ENCODE data around the gene FMN2.

FMN2 gene

DNA sequence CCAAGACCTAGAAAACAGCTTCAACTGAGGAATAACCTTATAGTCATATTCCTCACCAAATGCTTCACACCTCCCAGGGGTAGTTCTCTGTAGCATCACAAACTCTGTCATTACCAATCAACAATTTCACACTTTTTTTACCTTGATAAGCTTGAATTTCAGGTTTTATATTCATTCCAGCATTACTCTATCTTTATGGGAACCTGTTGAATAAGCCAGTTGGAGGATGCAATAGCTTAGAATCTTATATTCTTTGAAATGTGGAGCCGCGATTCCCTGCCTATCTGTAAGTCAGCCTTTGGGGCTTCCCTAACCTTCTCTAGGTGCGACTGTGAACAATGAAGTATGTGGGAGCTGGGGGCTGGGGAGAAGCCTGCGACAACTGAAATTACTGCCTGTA, 374.8 kb downstream of the FMN2 start:
- no peak for ATAC-seq
- TF ChIP-seq ZC3H10 (CRISPR knock-in tag; IDR thresholded peaks at IDR 0.05) (no peak), PPARA (CRISPR knock-in tag; IDR thresholded peaks at IDR 0.05; ENCODE audit: borderline replicate concordance) (no peak)

- TF ChIP-seq ZNF8 (CRISPR knock-in tag; IDR thresholded peaks at IDR 0.05) (no peak), OSR1 (CRISPR knock-in tag; IDR thresholded peaks at IDR 0.05) (no peak), ARNTL (CRISPR knock-in tag; IDR thresholded peaks at IDR 0.05; ENCODE audit: borderline replicate concordance, low read depth) (no peak), POU6F1 (CRISPR knock-in tag; IDR thresholded peaks at IDR 0.05; ENCODE audit: borderline replicate concordance, low read depth) (no peak), TCF4 (CRISPR knock-in tag; IDR thresholded peaks at IDR 0.05; ENCODE audit: borderline replicate concordance) (no peak), RARB (CRISPR knock-in tag; IDR thresholded peaks at IDR 0.05) (no peak), ESRRG (CRISPR knock-in tag; IDR thresholded peaks at IDR 0.05) (no peak), PPARA (CRISPR knock-in tag; IDR thresholded peaks at IDR 0.05; ENCODE audit: borderline replicate concordance) (no peak), GLIS3 (CRISPR knock-in tag; IDR thresholded peaks at IDR 0.05) (no peak), TOX (CRISPR knock-in tag; IDR thresholded peaks at IDR 0.05; ENCODE audit: borderline replicate concordance) (no peak), ISL1 (CRISPR knock-in tag; IDR thresholded peaks at IDR 0.05) (no peak), CSRNP3 (CRISPR knock-in tag; IDR thresholded peaks at IDR 0.05) (no peak), ZC3H10 (CRISPR knock-in tag; IDR thresholded peaks at IDR 0.05) (no peak)
- TF ChIP-seq, protein P1, sequence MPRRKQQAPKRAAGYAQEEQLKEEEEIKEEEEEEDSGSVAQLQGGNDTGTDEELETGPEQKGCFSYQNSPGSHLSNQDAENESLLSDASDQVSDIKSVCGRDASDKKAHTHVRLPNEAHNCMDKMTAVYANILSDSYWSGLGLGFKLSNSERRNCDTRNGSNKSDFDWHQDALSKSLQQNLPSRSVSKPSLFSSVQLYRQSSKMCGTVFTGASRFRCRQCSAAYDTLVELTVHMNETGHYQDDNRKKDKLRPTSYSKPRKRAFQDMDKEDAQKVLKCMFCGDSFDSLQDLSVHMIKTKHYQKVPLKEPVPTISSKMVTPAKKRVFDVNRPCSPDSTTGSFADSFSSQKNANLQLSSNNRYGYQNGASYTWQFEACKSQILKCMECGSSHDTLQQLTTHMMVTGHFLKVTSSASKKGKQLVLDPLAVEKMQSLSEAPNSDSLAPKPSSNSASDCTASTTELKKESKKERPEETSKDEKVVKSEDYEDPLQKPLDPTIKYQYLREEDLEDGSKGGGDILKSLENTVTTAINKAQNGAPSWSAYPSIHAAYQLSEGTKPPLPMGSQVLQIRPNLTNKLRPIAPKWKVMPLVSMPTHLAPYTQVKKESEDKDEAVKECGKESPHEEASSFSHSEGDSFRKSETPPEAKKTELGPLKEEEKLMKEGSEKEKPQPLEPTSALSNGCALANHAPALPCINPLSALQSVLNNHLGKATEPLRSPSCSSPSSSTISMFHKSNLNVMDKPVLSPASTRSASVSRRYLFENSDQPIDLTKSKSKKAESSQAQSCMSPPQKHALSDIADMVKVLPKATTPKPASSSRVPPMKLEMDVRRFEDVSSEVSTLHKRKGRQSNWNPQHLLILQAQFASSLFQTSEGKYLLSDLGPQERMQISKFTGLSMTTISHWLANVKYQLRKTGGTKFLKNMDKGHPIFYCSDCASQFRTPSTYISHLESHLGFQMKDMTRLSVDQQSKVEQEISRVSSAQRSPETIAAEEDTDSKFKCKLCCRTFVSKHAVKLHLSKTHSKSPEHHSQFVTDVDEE (CRISPR knock-in tag; IDR thresholded peaks at IDR 0.05), result no peak
- TF ChIP-seq, protein P2, sequence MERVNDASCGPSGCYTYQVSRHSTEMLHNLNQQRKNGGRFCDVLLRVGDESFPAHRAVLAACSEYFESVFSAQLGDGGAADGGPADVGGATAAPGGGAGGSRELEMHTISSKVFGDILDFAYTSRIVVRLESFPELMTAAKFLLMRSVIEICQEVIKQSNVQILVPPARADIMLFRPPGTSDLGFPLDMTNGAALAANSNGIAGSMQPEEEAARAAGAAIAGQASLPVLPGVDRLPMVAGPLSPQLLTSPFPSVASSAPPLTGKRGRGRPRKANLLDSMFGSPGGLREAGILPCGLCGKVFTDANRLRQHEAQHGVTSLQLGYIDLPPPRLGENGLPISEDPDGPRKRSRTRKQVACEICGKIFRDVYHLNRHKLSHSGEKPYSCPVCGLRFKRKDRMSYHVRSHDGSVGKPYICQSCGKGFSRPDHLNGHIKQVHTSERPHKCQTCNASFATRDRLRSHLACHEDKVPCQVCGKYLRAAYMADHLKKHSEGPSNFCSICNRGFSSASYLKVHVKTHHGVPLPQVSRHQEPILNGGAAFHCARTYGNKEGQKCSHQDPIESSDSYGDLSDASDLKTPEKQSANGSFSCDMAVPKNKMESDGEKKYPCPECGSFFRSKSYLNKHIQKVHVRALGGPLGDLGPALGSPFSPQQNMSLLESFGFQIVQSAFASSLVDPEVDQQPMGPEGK (CRISPR knock-in tag; IDR thresholded peaks at IDR 0.05; ENCODE audit: borderline replicate concordance), result no peak
- no peak for ATAC-seq
These were observed 376.2 kb downstream of the FMN2 start for GRCh38 chr1:240467895-240468294.

GRCh38 chr1:240468656-240469055, 377.0 kb downstream of the FMN2 start:
- no peak for ATAC-seq
- TF ChIP-seq SNAI2 (CRISPR knock-in tag; IDR thresholded peaks at IDR 0.05), result no peak
- TF ChIP-seq, protein P1 (CRISPR knock-in tag; IDR thresholded peaks at IDR 0.05), result no peak
- TF ChIP-seq CSDC2 (CRISPR knock-in tag; IDR thresholded peaks at IDR 0.05), result no peak
- TF ChIP-seq POU6F1 (CRISPR knock-in tag; IDR thresholded peaks at IDR 0.05; ENCODE audit: borderline replicate concordance, low read depth), result no peak
- TF ChIP-seq, protein P3, sequence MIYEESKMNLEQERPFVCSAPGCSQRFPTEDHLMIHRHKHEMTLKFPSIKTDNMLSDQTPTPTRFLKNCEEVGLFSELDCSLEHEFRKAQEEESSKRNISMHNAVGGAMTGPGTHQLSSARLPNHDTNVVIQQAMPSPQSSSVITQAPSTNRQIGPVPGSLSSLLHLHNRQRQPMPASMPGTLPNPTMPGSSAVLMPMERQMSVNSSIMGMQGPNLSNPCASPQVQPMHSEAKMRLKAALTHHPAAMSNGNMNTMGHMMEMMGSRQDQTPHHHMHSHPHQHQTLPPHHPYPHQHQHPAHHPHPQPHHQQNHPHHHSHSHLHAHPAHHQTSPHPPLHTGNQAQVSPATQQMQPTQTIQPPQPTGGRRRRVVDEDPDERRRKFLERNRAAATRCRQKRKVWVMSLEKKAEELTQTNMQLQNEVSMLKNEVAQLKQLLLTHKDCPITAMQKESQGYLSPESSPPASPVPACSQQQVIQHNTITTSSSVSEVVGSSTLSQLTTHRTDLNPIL (CRISPR knock-in tag; IDR thresholded peaks at IDR 0.05; ENCODE audit: low read depth), result no peak
- TF ChIP-seq CSRNP3 (CRISPR knock-in tag; IDR thresholded peaks at IDR 0.05), result no peak
- TF ChIP-seq OSR1 (CRISPR knock-in tag; IDR thresholded peaks at IDR 0.05), result no peak
- no peak for TF ChIP-seq TOX (CRISPR knock-in tag; IDR thresholded peaks at IDR 0.05; ENCODE audit: borderline replicate concordance)
- no peak for TF ChIP-seq GLIS3 (CRISPR knock-in tag; IDR thresholded peaks at IDR 0.05)
- TF ChIP-seq BACH2 (CRISPR knock-in tag; IDR thresholded peaks at IDR 0.05; ENCODE audit: borderline replicate concordance), result no peak
- TF ChIP-seq ESRRG (CRISPR knock-in tag; IDR thresholded peaks at IDR 0.05), result no peak
- TF ChIP-seq ZC3H10 (CRISPR knock-in tag; IDR thresholded peaks at IDR 0.05), result no peak
- no peak for TF ChIP-seq ISL1 (CRISPR knock-in tag; IDR thresholded peaks at IDR 0.05)
- no peak for TF ChIP-seq ZNF70 (CRISPR knock-in tag; IDR thresholded peaks at IDR 0.05)
